Measurements from ENCODE around the gene LOXHD1. TPM values are rescaled to one million over a fixed set of nuclear protein-coding genes. Genes with fewer than 3 reads are reported as not detected.

The LOXHD1 gene, protein sequence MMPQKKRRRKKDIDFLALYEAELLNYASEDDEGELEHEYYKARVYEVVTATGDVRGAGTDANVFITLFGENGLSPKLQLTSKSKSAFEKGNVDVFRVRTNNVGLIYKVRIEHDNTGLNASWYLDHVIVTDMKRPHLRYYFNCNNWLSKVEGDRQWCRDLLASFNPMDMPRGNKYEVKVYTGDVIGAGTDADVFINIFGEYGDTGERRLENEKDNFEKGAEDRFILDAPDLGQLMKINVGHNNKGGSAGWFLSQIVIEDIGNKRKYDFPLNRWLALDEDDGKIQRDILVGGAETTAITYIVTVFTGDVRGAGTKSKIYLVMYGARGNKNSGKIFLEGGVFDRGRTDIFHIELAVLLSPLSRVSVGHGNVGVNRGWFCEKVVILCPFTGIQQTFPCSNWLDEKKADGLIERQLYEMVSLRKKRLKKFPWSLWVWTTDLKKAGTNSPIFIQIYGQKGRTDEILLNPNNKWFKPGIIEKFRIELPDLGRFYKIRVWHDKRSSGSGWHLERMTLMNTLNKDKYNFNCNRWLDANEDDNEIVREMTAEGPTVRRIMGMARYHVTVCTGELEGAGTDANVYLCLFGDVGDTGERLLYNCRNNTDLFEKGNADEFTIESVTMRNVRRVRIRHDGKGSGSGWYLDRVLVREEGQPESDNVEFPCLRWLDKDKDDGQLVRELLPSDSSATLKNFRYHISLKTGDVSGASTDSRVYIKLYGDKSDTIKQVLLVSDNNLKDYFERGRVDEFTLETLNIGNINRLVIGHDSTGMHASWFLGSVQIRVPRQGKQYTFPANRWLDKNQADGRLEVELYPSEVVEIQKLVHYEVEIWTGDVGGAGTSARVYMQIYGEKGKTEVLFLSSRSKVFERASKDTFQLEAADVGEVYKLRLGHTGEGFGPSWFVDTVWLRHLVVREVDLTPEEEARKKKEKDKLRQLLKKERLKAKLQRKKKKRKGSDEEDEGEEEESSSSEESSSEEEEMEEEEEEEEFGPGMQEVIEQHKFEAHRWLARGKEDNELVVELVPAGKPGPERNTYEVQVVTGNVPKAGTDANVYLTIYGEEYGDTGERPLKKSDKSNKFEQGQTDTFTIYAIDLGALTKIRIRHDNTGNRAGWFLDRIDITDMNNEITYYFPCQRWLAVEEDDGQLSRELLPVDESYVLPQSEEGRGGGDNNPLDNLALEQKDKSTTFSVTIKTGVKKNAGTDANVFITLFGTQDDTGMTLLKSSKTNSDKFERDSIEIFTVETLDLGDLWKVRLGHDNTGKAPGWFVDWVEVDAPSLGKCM (N-terminal part only)
- not detected in 2 replicates for total RNA-seq

GRCh38 chr18:46657115-46657955 lies at the start of gene LOXHD1:
LOXHD1 (minus strand) TSS chr18:46657220; CDS start chr18:46657033, 187 bp downstream.
- no peak for DNase-seq (ENCODE audit: low read depth)

GRCh38 chr18:46705521-46705920 lies 48.5 kb upstream of the LOXHD1 start:
- DNase-seq (ENCODE audit: low read depth), result no peak

DNA sequence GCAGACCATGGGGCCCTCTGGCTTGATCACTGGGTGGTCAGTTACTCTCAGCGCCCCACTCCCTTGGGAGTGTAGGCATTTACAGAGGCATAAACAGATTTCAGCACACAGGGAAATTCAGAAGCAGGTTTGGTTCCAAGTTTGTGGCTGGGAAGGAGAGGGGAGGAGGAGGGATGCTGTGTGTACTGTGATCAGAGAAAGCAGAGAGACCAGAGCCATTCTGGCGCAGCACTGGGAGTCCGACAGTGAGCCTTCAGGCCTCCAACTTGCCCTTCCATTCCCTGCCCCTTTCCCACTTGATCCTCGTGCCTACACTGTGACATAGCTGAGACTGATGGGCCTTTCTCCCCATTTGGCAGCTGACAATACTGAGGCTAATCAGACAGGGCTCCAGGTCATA lies 47.8 kb upstream of the LOXHD1 start:
- no peak for DNase-seq (ENCODE audit: low read depth)

DNA sequence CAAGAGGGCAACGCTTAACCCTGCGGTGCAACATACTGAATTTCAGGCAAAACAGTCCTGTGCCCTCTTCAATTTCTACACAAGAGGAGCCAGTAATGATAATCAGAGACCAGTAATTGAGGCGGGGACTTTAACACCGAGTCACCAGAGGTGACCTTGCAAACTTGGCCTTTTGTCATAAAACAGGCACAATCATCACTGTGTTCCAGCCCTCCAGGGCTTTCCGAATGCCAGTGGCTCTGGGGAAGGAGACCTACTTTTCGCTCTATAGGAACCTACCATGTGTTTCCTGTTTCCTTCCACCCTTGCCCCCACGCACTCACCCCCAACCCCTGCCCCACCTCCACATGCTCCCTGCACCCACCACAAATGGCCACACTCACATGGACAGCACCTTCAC lies 47.2 kb upstream of the LOXHD1 start:
- DNase-seq (ENCODE audit: low read depth), result no peak

GRCh38 chr18:46702471-46702870 lies 45.5 kb upstream of the LOXHD1 start:
- DNase-seq (ENCODE audit: low read depth), result no peak

DNA sequence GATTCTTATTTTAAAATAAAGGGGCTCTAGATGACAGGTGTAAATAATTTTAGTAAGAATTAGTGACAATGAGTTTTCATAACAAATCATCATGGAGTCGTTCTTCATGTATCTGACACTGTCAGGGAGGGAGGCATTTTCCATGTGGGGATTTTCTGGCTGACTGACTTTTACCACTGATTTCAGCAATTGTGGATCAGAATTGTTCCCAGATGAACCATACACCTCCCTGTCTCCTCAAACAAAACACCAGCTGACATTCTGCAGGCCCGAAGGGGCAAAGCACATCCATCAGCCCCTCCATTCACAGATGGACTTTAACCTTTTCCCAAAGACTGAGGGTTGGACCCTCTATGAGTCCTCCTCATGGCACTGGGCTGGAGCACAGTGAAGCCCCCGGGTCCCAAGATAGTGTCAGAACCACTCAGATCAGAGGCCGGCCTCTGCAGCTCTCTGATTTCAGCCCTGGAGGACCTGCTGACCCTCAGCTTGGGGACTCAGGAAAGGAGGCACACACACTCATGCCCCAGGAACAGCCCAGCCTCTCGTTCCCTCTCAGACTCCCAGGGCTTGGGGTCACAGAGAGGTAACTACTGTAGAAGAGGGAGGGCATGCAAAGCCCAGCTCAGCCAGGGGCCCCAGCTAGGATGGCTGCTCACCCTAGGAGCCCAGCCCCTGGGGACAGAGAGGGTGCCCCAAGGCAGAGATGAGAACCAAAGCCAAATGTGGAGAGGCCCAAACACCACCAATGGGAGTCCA lies 43.2 kb upstream of the LOXHD1 start:
- DNase-seq (ENCODE audit: low read depth), result peak; percentile 41

DNA sequence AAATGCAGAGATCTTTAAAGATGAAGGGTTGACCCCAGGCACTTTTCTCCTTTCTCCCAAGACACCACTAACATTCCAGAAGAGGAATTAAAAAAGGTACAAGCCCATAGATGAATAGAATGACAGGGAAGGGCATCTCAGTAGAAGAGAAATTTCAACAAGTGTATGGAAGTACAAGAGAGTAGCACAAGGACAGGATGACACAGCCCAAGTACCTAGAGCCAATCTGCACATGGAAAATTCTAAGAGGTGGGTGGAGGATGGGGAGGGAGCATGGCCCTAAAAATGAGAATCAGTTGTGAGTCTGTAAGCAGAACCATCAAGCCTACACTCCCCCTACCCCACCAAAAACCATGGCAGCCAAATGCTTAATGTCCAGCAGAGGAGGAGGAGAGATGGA lies 39.7 kb upstream of the LOXHD1 start:
- DNase-seq (ENCODE audit: low read depth), result no peak

DNA sequence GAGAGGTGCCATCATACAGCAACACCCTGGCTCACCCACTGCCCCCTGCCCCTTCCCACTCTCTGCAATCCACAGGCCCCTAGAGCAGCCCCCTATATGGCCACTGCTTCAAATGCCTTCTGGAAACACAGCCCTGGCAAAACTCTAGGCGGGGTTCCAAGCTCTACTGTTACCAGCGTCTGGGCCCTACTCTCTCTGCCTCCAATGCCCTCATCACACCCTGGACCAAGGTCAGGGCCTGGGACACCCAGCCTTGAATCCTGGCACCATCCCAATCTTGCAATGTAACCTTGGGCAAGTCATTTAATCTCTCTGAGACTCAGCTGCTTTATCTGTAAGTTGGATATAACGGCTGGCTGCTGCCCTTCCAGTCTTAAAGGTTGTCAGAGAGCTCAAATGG lies 39.2 kb upstream of the LOXHD1 start:
- no peak for DNase-seq (ENCODE audit: low read depth)

GRCh38 chr18:46693996-46694395 lies 37.0 kb upstream of the LOXHD1 start:
- DNase-seq (ENCODE audit: low read depth), result no peak

DNA sequence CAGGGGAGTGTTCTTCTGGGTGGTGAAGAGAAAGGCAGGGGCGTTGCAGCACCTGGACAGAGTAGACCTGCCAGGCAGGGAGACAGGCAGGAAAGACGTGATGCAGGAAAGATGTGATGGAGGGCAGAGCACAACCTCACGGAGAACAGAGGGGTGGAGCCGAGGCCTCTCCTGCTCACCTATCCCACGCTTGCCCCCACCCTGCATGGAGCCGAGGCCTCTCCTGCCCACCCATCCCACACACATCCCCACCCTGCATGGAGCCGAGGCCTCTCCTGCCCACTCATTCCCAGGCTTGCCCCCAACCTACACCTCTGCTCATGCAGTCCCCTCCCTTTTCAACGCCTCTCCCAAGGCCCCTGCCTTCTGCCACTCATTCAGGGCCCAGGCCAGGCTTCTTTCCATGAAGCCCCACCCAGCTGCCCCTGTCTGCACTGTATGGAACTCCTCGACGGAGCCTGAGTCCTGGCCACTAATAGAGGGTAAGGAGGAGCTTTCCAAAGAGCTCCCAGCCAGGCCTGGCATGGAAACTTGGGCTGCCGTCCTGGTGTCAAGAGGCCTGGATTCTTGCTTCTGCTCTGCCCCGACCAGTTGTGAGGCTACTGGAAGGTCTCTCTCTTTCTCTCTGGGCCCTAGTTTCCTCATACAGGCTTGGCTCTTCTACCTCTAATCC lies 32.0 kb upstream of the LOXHD1 start:
- no peak for DNase-seq (ENCODE audit: low read depth)

DNA sequence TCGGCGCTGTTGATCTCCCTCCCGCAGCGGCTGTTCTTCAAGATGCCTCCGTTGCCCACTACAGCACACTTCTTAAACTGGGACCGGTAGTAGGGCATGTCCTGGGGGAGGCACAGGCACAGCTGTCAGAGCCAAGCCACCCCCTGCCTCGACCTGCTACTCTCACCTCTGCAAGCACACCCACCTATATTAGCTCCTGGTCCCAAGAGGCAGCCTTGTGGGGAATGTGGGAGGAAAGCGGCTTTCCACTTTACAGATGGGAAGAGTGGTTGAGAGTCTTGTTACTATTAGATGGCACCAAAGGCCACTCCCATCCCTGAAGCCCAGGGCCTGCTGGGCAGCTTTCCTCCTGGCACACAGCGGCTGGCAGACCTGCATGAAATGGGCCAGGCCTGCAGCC lies 29.2 kb upstream of the LOXHD1 start:
- DNase-seq (ENCODE audit: low read depth), result no peak

DNA sequence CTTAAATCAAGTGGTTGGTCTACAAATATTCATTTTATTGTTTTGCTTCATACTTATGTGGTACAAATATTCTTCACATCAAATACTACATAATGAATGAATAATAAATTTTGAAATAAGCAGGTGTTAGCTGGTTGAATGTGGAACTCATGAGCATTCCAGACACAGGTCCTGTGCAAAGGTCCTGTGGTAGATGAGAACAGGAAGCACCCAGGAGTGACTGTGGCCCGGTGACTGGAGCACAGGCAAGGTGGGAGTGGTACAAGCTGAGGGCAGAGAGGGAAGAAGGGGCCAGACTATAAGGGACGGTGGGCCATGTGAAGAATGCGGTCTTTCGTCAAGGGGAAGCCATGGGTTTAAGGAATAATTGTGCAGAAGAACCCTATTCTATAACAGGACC lies 26.2 kb upstream of the LOXHD1 start:
- no peak for DNase-seq (ENCODE audit: low read depth)

DNA sequence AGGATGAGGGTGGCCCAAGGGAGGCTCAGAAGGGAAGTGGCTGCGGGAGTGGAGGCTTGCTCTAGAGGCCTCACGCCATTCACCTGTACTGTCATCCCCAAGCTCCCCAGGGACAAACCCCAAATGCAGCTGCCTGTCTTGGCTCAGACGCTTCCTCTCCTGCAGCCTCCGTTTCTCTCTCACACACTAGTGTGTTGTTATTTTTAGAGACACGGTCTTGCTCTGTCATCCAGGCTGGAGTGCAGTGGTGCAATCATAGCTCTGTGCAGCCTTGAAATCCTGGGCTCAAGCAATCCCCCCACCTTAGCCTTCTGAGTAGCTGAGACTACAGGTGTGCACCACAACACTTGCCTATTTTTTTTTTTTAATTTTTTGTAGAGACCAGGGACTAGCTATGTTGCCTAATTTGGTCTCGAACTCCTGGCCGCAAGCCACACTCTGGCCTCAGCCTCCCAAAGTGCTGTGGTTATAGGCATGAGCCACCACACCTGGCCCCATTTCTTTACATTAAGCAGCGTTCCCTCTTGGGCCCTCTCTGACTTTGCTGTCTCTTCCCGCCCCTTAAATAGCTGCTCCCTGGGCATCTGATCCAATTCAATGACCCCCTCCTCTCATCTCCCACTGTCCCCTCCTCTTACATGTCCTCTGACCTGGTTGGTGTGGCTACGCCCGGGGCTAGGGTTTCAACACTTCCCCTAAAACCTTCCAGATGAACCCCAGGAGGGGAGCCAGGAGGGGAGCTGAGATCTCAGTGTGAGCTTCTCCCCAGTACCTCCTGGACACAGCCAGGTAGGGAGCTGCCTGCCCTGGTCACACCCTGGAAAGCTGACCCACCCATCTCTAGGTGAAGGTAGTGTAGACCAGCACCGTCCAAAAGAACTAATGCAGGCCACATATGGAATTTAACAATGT lies 24.0 kb upstream of the LOXHD1 start:
- DNase-seq (ENCODE audit: low read depth), result no peak

- DNase-seq (ENCODE audit: low read depth), result no peak
Observed at GRCh38 chr18:46679846-46680598, 23.0 kb upstream of the LOXHD1 start.

DNA sequence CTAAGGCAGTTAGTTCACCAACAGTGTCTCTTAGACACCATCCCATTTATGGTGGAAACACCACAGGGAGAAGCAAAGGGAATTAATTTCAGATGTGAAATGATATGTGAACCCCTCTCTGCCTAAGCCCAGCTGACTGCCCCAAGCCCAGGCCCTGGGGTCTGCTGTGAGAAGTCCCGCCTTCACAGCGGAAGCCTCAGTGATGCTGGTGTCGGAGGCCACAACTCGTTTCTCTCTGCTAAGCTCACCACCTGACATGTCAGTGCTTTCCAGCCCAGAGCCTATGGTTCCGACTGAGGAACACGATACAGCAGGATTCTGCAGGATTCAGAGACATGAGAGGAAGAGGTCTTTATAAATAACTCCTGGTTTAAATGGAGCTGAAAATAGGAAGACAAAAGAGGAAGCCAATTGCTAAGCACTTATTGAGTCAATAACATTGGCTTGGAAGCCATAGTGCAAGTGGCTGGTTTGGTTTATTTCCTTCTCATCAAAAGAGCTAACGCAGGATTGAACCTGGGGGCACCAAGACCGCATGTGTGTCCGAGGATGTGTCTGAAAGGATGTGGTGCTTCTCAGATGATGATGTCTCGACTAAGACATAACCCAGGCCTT lies 21.9 kb upstream of the LOXHD1 start:
- DNase-seq (ENCODE audit: low read depth), result no peak

DNA sequence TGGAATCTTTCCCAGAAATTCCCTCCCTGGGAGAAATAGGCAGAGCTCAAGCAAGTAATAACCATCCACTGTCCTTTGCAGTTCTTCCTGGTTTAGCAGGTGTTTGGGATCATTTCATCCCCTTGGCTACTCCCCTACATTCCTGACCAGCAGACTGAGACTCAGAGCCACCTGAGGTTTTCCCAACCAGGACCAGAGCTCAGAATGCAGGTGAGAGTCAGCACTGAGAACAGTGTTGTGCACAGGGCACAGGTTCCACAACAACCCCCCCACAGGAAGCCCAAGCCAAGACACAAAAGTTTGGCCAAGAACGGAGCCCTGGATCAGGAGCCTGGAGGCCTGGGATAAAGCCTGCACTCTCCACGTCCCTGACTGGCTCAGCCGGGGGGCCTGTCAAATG lies 21.0 kb upstream of the LOXHD1 start:
- no peak for DNase-seq (ENCODE audit: low read depth)

GRCh38 chr18:46677611-46678010 lies 20.6 kb upstream of the LOXHD1 start:
- DNase-seq (ENCODE audit: low read depth), result peak; percentile 78

Measured in renal cortical epithelial cell (primary cell).